GM19438 (cell line): Measurements from ENCODE around the gene SPHK2.
A peak's percentile ranks its signal among the peaks of the same experiment; 100 is the strongest.
"Not testable (repeated sequence)": the region's sequence is repeated elsewhere in the genome, so short reads cannot be mapped to it uniquely, and the experiment has no call there.

ENCODE experiments used
- ATAC-seq: cut with Tn5 transposase; IDR thresholded peaks from one replicate; pipeline ENCODE4 v1.9.1; 2021; ENCODE audit warnings: low read depth; ENCODE audit not compliant: unreplicated experiment

Gene SPHK2

DNA sequence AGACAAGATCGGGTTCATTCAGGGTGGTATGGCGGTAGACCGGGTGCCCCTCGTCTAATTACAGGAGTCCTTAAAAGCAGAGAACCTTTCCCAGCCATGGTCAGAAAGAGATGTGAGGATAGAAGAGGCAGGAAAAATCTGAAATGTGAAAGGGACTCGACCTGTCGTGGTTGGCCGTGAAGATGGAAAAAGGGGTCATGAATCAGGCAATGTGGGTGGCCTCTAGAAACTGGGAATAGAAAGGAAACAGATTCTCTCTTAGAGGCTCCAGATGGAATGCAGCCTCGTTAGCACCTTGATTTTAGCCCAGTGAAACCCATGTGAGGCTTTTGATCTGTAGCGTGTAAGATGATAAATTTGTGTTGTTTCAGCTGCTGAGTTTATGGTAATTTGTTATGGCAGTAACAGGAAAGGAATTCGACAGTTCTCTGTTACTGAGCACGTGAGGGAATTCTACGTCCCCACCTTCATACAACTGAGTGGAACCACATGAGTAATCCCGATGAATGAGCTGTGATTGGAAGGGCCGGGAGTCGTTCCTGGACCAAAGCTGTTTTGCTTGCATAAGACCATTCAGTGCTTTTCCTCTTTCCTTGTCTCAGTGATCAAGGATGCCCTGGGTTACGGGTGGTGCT is 37.7 kb downstream of the SPHK2 start:
- no peak for ATAC-seq

DNA sequence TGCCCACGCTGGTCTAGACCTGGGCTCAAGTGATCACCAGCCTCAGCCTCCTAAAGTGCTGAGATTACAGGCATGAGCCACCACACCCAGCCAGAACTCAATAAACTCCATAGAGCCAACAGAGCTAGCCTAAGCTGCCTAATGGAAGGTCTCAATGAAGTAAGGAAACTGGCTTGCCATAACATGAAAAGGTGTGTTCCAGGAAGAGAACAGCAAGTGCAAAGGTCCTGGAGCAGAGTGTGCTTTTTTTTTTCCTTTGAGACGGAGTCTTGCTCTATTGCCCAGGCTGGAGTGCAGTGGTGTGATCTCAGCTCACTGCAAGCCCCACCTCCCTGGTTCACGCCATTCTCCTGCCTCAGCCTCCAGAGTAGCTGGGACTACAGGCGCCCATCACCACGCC is 38.5 kb downstream of the SPHK2 start:
- not testable (repeated sequence) for ATAC-seq

DNA sequence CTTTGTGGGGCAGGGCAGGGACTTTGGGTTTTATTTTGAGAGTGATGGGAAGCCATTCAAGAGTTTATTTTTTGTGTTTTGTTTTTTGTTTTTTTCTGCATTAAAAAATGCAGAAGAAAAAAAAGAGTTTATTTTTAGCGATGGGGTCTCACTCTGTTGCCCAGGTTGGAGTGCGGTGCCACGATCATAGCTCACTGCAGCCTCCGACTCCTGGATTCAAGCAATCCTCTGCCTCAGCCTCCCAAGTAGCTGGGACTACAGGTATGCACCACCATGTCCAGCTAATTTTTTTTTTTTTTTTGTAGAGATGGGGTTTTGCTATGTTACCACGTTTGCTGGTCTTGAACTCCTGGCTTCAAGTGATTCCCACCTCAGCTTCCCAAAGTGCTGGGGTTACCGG is 39.2 kb downstream of the SPHK2 start:
- no peak for ATAC-seq

DNA sequence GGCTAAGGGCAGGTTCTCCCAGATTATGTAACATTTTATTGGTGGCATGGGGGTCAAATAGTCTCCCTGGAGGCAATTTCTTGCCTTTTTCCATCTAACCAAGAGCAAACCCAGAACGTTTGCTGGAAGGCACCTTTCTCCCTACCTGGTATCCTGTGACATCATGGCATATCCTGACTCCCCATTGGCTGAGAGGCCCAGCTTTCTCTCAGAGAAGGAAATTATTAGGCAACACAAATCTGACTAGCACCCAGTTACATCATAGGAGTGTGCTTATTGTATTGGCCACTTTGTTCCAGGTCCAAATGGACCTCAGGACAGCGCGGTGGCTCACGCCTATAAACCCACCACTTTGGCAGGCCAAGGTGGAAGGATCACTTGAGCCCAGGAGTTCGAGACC is 40.5 kb downstream of the SPHK2 start:
- ATAC-seq, result no peak

DNA sequence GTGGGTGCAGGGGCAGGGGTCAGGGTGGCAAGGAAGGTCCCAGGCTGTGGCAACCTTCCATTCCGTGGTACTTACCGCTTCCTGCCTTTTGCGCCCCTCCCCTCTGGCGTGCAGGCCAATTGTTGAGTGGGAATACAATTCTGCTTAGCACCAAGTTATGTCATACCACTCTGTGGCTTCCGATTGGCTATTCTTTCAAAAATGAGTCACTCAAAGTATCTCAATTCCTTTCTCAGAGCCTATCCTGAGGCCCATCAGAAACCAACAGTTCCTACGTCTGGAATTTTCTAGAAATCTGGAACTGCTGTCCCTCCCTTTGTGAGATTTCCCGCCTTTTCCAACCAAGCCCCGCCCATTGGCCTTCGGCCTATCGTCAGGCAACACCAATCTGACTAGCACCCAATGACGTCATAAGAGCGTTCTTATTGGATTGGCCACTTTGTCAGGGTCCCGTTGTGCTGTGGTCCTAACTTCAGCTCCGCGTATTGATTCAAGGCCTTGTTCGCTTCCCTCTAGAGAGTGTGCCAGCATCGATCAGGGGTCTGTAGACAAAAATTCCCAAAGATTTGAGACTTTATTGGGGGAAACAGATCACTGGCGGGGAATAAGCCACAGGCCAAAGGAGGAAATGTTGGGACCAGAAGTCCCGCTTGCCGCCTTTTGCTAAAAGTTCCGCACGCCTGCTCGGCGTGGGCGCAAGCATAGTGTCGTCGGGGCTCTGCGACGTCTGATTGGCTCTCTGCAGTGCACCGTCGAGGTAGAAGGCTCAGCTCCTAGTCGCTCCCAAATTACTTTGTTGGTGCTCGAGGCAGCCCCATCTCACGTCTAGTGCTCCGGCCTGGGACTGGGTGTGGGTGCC is 41.8 kb downstream of the SPHK2 start:
- peak; percentile 80 for ATAC-seq

DNA sequence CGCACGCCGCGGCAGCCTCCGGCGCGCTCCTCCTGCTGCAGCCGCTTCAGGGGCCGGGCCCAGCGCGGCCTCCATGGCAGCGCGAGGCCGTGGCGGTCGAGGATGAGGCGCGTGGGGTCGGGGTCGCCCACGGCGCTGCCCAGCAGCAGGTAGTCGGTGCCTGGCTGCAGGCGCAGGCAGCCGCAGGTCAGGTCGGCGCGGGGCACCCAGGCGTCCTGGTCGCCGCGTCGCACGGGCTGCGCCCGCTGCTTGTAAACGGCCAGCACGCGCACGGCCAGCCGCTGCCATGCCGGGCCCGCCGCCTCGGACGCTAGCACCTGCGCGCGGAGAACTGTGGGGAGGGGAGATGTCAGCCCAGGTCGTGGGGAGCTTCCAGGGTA is 42.4 kb downstream of the SPHK2 start:
- ATAC-seq, result no peak

DNA sequence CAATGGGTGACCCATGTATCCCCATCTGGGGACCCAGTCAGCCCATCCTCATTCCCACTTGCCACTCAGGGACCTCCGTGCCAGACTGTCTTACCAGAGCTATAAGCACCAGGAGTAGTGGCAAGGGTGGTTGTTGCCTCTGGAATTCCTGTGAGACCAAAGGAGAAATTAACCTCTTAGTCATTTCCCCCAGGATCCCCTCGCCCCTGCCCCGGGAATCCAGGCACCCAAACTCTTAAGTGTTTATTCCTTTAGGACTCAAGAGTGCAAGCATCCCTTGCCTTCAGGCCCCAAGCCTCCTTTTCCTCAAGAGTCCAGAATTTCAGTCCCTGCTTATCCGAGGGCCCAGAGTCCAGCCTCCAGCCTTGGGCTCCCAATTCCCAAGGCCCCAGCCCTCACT is 44.4 kb downstream of the SPHK2 start:
- ATAC-seq, result no peak

DNA sequence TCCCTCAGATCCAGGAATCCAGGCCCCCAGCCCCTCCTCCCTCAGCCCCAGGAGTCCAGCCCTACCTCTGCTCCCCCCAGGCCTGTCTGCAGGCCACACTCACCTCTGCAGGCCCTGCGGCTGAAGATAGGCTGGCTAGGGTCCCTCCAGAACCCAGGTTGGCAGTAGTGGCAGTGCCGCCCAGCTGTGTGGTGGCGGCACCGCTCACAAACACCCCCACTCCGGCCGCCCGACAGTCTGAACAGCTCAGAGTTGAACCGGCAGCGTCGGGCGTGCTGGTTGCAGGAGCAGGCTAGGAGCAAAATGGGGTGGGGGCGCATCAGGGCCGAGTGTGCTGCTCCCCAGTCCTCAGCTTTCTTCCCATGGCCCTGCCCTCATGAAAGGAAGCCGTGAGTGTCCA is 45.2 kb downstream of the SPHK2 start:
- no peak for ATAC-seq

DNA sequence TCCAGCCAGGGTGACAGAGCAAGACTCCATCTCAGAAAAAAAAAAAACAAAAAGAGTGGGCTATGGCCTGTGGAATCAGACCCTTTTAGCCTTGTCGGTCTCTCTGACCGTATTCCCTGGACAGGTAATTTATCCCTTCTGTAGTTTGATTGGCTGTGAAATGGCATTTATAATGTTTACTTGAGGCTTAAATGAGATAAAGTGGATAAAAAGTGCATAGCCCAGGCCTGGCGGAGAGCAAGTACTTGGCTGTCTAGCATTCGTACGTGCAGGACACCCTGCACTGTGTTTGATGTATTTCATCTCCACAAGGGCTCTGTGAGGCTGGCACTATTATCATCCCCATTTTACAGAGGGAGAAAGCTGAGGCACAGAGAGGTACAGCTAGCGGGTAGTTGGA is 46.5 kb downstream of the SPHK2 start:
- ATAC-seq, result no peak

DNA sequence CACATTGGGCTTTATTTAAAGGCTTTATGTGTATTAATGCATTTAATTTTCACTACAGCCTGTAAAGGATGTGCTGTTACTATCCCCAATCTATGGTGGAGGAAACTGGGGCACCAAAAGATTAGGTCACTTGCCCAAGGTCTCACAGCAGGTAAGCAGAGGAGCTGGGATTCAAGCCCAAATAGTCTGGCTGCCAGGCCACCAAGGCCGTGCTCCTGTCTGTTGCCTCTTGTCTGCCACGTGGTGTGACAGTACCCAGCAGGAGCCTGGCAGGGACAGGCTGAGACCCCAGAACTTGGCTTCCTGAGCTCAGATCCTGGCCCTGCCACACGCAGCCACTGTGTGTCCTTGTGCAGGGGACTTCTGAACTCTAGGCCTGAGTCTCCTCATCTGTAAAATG is 49.0 kb downstream of the SPHK2 start:
- no peak for ATAC-seq

DNA sequence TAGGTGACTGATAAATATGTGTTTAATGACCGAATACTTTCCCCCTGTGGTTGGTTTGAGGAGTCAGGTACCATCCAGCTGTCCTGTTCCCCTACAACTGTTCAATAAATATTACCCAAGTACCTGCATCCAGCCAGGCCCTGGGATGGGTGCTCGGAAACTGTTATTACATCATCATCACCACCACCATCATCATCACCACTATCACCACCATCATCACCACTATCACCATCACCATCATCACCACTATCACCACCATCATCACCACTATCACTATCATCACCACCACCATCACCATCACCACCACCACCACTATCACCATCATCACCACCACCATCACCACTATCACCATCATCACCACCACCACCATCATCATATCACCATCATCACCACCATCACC is 49.5 kb downstream of the SPHK2 start:
- ATAC-seq, result no peak

DNA sequence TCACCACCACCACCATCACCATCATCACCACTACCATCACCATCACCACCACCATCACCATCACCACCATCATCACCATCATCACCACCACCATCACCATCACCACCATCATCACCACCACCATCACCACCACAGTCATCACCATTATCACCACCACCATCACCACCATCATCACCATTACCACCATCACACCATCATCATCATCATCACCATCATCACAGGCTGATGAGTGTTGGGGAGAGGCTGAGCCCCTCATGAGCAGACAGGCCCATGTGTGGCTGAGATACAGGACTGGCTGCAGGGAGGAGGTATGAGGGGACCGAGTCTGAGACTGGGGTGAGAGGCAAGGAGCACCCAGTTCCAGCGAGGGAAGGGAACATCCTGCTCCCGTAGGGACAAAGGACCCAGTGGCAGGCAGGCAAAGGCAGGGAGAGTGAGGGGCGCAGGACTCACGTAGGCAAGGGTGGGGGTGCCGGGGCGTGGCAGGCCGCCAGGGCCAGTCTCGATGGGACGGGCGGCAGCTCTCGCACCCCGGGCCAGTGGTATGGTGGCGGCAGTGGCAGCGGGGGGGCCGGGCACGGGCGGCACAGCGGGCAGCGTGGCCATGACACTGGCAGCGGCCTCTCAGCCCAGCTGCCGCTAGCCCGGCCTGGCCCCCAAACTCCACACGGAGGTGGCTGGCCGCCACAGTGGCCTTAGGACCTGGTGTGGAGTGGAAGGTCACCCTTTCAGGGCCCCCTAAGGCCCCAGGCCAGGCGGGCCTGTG is 50.8 kb downstream of the SPHK2 start:
- no peak for ATAC-seq

DNA sequence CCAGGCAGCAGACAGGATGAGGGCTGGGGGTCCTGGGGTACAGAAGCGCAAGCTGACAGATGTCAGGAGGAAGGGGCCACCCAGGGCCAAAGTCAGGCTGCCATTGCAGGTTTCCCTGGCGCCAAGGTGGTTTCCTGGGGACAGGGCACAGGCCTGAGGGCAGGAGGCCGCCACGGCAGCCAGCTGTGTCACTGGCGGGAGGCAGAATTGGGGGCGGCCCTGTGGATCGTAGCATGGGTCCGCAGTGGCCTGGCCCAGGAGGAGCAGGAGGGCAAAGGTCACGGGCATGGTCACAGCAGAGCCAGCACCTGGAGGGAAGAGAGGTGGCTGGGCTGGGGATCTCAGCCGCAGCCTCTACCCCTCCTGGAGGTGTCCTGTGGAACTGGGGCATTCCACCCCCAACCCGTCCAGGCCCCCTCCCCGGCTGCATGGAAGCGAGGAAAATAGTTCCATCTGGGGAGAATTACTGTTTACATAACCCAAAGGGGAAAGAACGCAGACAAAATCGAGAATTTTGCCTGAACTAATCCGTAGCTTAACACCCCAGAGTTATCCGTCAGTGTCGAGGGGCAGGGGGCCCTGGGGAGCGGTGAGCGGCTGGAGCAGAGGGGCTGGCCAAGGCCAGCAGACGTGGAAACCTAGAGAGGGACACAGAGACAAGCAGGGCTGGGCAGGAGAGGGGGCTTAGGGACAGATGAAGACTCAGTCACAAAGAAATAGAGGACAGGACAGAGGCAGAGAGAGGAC is 51.6 kb downstream of the SPHK2 start:
- no peak for ATAC-seq

DNA sequence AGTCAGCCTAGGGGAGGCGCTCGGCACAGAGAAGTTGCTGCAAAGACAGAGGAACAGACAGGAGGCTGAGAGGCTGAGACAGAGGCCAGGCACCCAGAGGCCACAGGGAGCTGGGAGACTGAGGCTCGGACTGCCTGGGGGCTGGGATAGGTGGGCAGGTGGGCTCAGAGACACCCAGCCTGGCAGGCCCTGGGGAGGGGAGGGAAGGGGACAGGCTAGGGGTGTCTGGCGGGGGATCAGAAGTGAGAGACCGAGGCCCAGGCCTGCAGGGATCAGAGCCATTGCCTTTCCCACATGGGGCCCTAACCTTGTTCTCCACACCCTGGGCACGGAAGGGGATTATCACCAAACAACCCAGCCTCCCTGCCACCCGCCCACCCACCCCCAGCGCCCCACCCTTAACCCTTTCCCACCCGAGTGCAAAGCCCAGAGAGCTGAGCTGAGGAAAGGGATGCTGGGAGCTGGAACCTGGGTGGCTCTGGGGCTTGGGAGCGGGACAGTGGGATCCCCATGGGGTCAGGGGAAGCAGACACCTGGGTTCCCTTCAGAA is 52.2 kb downstream of the SPHK2 start:
- no peak for ATAC-seq

DNA sequence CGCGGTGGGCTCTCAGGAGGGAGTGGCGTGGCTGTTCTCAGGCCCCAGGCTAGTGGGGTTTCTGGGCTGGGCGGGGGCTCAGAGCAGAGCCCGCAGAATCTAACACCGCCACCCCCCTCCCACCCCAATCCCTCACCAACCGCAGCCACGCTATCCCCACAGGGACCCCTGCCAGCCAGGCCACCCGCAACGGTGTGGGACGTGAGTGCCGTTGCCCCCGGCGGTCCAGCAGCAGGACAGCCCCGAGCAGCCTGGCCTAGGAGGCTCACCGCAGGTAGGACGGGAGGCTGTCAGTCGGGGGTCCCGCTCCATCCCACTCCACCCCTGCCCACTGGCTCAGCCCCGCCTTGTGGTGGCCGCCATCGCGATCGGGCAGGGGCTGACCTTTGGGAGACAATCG is 53.7 kb downstream of the SPHK2 start, which contains the start of gene NTN5:
Gene NTN5 (minus strand): TSS at position 24 of the 400 bp plus-strand sequence. CDS start 2,031 bp downstream, outside the sequence.
- ATAC-seq, result no peak

DNA sequence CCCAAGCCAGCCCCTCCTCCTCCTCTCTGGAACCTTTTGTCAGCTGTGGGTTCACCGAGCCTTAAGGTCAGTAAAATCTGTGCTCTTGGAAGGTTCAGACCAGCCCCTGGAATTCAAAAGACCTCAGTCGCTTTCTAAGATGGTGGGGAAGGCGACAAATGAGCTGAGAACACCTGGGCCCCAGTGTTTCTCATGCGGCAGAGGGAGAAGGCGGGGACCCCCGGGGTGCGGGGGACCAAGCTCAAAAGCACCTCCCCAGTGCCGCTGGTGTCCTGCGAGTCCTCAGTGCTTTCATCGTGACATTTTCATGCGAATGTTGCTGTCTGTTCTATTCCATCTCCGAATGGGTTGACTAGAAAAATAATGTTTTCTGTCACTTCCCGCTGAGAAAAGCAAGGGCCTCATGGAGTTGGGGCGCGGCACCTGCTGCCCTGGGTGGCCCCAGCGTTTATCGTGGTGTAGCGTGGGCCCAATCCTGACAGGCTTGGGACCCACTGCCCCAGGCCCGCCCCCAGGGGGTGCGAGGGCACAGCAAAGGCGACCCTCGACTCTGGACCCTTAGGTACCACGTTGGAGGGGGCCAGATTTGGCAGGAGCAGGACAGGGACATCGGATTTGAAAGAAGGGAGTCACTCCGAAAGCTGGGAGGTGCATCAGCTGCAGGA is 54.3 kb downstream of the SPHK2 start:
- no peak for ATAC-seq

DNA sequence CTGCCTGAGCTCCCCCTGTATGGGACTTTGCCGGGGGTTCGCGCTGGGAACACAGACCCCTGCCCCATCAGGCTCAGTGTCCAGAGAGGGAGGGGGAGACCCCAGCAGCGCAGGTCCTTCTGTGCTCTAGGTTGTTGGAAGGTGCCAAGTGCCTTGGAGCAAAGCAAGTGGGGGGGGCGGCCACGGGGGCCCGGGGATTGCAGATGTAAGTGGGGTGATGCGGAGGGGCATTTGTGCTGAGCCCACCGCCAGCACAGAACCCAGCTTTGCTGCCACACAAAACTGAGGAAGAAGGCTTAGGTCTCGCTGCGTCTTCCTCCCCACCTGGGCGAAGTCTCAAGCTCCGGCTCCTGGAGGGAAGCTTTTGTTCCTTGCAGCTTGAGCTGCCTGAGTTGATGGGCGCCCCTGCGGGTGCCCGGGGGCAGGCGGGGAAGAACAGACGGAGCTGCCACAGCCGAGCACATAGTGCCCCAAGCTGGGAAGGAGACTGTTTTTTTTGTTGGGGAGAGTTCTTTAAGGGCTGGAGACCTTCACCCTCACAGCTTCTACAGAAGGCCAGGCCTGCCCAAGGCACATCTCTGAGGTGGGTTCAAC is 55.0 kb downstream of the SPHK2 start:
- no peak for ATAC-seq

DNA sequence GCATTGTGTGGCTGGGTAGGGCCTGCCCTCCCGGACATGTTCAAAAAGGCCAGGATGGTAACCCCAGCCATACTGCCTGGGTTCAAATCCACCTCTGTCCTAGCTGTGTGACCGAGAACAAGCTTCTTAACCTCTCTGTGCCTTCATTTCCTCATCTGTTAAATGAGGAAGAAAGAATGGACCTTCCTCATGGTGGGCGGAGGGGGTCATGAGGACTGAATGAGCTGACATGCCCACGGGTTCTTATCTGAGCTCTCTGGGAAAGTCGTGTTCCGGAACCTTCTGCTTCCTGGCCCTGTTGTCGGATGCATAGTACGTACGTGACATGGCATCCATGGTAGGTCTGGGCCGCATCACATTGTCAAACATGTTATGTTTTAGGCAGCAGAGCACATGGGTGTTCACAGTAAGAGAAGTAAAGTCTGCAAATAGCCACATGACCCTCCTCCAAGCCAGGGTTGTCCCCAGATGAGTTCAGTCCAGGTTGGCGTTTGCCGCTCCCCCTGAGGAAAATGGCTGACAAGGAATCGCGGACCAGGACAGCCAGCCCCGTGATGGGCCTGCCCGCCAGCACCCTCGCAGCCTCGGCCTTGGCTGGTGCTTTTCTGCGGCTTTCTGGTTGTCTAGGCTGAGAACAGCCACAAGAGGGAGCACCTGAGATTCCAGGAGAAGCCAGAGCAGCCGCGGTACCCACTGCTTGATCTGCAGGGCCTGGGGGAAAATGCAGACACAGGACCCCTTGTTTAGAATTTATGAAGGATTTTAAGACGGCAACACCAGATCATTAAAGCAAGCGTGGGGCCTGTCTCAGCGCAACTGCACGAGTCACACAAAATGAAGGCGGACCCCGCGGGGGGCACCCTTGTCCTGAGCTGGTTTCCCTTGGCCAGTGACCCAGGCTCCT is 55.9 kb downstream of the SPHK2 start:
- no peak for ATAC-seq

DNA sequence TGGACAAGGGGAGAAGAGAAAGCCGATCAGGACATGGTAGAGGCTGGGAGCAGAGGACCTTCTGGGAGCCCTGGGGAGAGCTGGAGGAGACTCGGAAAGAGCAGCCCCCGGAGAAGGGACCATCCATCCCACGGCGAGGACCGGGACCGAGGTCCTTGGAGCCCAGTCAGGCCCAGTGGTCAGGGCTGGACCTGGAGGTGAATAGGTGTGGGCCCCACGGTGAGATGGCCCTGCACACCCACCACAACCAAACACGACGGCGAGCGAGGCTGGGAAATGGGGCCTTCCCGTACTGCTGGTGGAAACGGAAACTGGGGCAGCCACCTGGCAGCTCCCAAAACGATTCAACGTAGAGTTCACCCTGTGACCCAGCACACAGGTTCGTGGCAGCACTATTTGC is 57.2 kb downstream of the SPHK2 start:
- ATAC-seq, result no peak
